KMS-11 (cell line): ENCODE data around the gene UBQLN1.

Experiments used
- H2AFZ ChIP-seq: fragments of 200-600 bp; sonication (generic); 2 replicates; pipeline ENCODE4 v1.6.1; 2016; ENCODE audit warnings: antibody characterized with exemption, mixed run types, low read depth
- H3K27ac ChIP-seq: fragments of 200-600 bp; sonication (generic); 2 replicates; pipeline ENCODE4 v1.6.1; 2016; ENCODE audit warnings: mild to moderate bottlenecking, mixed run types
- H3K27me3 ChIP-seq: fragments of 200-600 bp; sonication (generic); 2 replicates; pipeline ENCODE4 v1.6.1; 2017; ENCODE audit warnings: mild to moderate bottlenecking, low read depth, mixed run types, moderate library complexity; ENCODE audit not compliant: insufficient read depth
- H3K36me3 ChIP-seq: fragments of 200-600 bp; sonication (generic); 2 replicates; pipeline ENCODE4 v1.6.1; 2017; ENCODE audit warnings: mild to moderate bottlenecking, mixed run types; ENCODE audit not compliant: insufficient read depth
- H3K4me1 ChIP-seq: fragments of 200-600 bp; sonication (generic); 2 replicates; pipeline ENCODE4 v1.6.1; 2016; ENCODE audit warnings: mild to moderate bottlenecking, low read depth, mixed run types; ENCODE audit not compliant: poor library complexity, severe bottlenecking
- H3K4me2 ChIP-seq: fragments of 200-600 bp; sonication (generic); 2 replicates; pipeline ENCODE4 v1.7.0; 2016; ENCODE audit warnings: mild to moderate bottlenecking, mixed run types
- H3K4me3 ChIP-seq: fragments of 200-600 bp; sonication (generic); IDR thresholded peaks from 2 replicates; pipeline ENCODE4 v1.6.1; 2017; ENCODE audit warnings: low read depth, low read length, mixed read lengths; ENCODE audit not compliant: insufficient read depth
- H3K79me2 ChIP-seq: fragments of 200-600 bp; sonication (generic); 2 replicates; pipeline ENCODE4 v1.6.1; 2016; ENCODE audit warnings: low read depth, mixed run types; ENCODE audit not compliant: insufficient read depth
- H3K9ac ChIP-seq: fragments of 200-600 bp; sonication (generic); 2 replicates; pipeline ENCODE4 v1.6.1; 2016; ENCODE audit warnings: mild to moderate bottlenecking, mixed run types
- H4K20me1 ChIP-seq: fragments of 200-600 bp; sonication (generic); 2 replicates; pipeline ENCODE4 v1.6.1; 2016; ENCODE audit warnings: mild to moderate bottlenecking, mixed run types; ENCODE audit not compliant: insufficient read depth
- TF ChIP-seq, protein P1 (sequence below): fragments of 200-600 bp; sonication (generic); conservative IDR thresholded peaks from 2 replicates; pipeline ENCODE4 v1.6.1; 2017; ENCODE audit warnings: low read depth, mild to moderate bottlenecking, antibody characterized with exemption, low read length, moderate library complexity, mixed read lengths

The UBQLN1 gene

DNA sequence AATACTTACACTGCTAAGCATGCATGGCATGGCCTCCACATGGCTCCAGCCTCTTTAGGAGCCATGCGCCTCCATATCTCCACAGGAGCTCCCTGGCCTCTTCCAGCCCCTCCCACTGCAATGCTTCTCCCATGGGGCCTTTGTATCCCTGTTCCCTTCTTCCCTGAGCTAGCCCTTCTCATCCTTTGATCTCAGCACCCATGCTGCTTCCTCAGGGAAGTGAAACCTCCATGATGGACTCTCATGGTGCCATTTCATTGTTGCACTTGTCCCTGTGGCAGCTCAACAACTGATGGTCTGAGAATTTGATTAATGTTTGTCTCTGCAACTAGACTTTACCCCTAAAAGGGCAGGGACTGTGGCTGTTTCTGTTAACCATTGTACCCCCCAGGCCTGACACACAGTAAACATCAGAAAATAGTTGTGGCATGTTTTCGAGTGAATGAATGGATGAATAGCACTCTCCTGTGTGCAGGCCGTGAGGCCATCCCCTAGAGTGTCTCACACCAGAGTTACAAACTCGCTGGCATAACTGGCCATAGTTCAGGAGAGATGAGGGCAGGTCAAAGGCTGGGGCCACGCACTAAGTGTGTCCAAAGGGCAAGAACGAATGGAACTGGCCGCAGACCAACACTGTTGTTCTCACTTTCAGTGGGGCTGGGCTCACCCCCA, 78.2 kb downstream of the UBQLN1 start:
- Histone ChIP-seq H3K36me3 (no peaks in the 10 kb centered on the region), H3K4me3 (no peak overlapping the region), H3K4me1 (peaks cover 13% of the 10 kb centered on the region), H3K4me2 (no peak overlapping the region), H2AFZ (no peak overlapping the region), H3K27me3 (no peaks in the 10 kb centered on the region), H4K20me1 (no peaks in the 10 kb centered on the region), H3K27ac (no peak overlapping the region), H3K79me2 (0 out of 2 replicates have a peak, but pooled peaks cover 4% of the 10 kb centered on the region), H3K9ac (no peak overlapping the region)
- TF ChIP-seq, protein P1, sequence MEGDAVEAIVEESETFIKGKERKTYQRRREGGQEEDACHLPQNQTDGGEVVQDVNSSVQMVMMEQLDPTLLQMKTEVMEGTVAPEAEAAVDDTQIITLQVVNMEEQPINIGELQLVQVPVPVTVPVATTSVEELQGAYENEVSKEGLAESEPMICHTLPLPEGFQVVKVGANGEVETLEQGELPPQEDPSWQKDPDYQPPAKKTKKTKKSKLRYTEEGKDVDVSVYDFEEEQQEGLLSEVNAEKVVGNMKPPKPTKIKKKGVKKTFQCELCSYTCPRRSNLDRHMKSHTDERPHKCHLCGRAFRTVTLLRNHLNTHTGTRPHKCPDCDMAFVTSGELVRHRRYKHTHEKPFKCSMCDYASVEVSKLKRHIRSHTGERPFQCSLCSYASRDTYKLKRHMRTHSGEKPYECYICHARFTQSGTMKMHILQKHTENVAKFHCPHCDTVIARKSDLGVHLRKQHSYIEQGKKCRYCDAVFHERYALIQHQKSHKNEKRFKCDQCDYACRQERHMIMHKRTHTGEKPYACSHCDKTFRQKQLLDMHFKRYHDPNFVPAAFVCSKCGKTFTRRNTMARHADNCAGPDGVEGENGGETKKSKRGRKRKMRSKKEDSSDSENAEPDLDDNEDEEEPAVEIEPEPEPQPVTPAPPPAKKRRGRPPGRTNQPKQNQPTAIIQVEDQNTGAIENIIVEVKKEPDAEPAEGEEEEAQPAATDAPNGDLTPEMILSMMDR: no peak

DNA sequence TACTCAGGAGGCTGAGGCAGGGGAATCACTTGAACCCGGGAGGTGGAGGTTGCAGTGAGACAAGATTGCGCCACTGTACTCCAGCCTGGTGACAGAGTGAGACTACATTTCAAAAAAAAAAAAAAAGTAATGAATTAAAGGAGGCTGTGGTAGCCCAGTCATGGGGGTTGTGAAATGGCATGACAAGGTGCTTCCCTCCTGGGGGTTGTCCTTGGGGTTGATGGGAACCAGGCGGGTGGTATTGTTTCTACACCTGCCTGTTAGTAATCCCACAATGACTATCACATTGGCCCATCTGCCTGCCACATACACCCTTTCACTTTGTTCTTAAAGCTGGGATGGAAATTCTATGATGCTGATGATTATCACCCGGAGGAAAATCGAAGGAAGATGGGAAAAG, 79.2 kb downstream of the UBQLN1 start:
- TF ChIP-seq, protein P1: no peak
- Histone ChIP-seq H3K4me1 (peaks cover 22% of the 10 kb centered on the region), H4K20me1 (no peaks in the 10 kb centered on the region), H3K27me3 (no peaks in the 10 kb centered on the region), H3K4me3 (no peak overlapping the region), H3K36me3 (no peaks in the 10 kb centered on the region), H3K79me2 (0 out of 2 replicates have a peak, but pooled peaks cover 4% of the 10 kb centered on the region), H3K4me2 (no peak overlapping the region), H3K9ac (no peak overlapping the region), H3K27ac (no peak overlapping the region), H2AFZ (no peak overlapping the region)

DNA sequence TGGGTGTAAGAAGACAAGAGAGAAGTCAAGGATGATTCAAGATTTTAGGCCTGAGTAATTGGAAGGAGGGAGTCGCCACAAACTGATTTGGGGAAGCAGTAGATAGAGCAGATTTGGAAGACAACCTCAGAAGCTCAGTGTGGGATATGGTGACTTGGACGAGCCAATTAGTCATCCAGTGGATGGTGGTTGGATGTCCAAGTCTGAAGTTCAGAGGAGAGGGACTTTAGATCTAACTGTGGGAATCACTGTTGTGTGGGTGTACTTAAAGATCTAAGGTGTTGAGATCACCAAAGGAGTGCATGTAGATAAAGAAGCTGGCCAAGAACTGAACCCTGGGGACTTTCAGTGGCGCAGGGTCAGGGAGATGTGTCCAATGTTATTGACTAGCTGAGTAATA, 82.6 kb downstream of the UBQLN1 start:
- 0 out of 2 replicates have a peak, but pooled peaks cover 4% of the 10 kb centered on the region for H3K79me2 ChIP-seq
- H3K4me3 ChIP-seq: no peak overlapping the region
- no peak overlapping the region for H2AFZ ChIP-seq
- no peak overlapping the region for H3K9ac ChIP-seq
- H3K27ac ChIP-seq: no peak overlapping the region
- no peaks in the 10 kb centered on the region for H3K36me3 ChIP-seq
- H3K4me1 ChIP-seq: peaks cover 17% of the 10 kb centered on the region
- H3K4me2 ChIP-seq: no peak overlapping the region
- H4K20me1 ChIP-seq: no peaks in the 10 kb centered on the region
- TF ChIP-seq, protein P1: no peak
- no peaks in the 10 kb centered on the region for H3K27me3 ChIP-seq

DNA sequence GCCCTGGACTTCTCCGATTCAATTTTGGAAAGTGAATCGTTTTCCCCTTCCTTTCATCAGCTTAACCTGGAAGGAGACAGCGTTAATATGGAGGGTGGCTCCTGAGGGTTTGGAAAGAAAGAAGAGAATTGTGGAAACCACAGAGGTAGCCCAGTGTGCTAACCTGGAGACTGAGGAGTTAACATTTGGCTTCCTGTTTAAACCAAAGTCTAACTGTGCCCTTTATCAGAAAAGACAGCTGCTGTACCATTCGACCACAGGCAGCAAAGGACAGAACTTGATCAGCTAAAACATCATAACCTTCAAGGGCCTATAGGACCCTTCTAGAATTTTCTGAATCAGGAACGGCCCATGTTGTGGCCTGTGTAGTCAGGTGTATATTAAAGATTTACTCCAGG, 84.1 kb downstream of the UBQLN1 start:
- H3K27ac ChIP-seq: peak overlapping the region; percentile 85

More for the DNA sequence above, 84.1 kb downstream of the UBQLN1 start:
- Histone ChIP-seq H2AFZ (peak overlapping the region; percentile 96), H3K36me3 (no peaks in the 10 kb centered on the region), H4K20me1 (no peaks in the 10 kb centered on the region), H3K9ac (peak overlapping the region; percentile 98), H3K4me2 (peak overlapping the region; percentile 96), H3K4me3 (no peak overlapping the region), H3K79me2 (0 out of 2 replicates have a peak, but pooled peaks cover 4% of the 10 kb centered on the region), H3K27me3 (no peaks in the 10 kb centered on the region), H3K4me1 (peaks cover 10% of the 10 kb centered on the region)
- TF ChIP-seq, protein P1: no peak
